Breast epithelium (tissue), 4 donors: ENCODE measurements around the gene NKX6-2. TPM values are rescaled to one million over a fixed set of nuclear protein-coding genes. Genes with fewer than 3 reads are reported as not detected.

Experiments used
- DNase-seq, 2 donors: peaks; one replicate each; pipeline ENCODE4 v3.0.0-alpha.2; 2019; ENCODE audit warnings: low spot score in 2 of 2
- H3K27ac ChIP-seq, 2 donors: fragments of 200-600 bp; sonication (generic) in 1 of 2; one replicate each; pipeline ENCODE4 v1.5.1; 2016 to 2019; ENCODE audit warnings: mild to moderate bottlenecking in 1 of 2
- H3K27me3 ChIP-seq, 2 donors: fragments of 200-600 bp; sonication (generic) in 1 of 2; one replicate each; pipeline versions ENCODE4 v1.5.1 to v1.6.0; 2017 to 2019; ENCODE audit warnings: control low read depth in 1 of 2, mild to moderate bottlenecking in 1 of 2
- H3K36me3 ChIP-seq: fragments of 200-600 bp; one replicate; pipeline ENCODE4 v1.5.1; 2019
- H3K4me1 ChIP-seq, 2 donors: fragments of 200-600 bp; sonication (generic); one replicate each; pipeline ENCODE4 v1.5.1; 2016 to 2019; ENCODE audit warnings: control low read depth in 1 of 2
- H3K4me3 ChIP-seq, 3 donors: fragments of 200-600 bp; sonication (generic); 1 replicate in 2 of 3; 2 replicates in 1 of 3; pipeline ENCODE4 v1.5.1; 2016 to 2019; ENCODE audit warnings: mild to moderate bottlenecking in 3 of 3, moderate library complexity in 2 of 3
- H3K9me3 ChIP-seq, 2 donors: fragments of 200-600 bp; sonication (generic) in 1 of 2; one replicate each; pipeline ENCODE4 v1.5.1; 2016 to 2019; ENCODE audit warnings: control low read depth in 1 of 2
- POLR2A ChIP-seq: fragments of 450-650 bp; IDR thresholded peaks from one replicate; pipeline ENCODE4 v1.6.1; 2016; ENCODE audit warnings: antibody characterized with exemption, mild to moderate bottlenecking, moderate library complexity
- POLR2AphosphoS5 ChIP-seq, 3 donors: sonication (generic); formaldehyde crosslinking; IDR thresholded peaks; one replicate each; pipeline ENCODE4 v1.6.1; 2017; ENCODE audit warnings: antibody characterized with exemption in 3 of 3
- intact Hi-C: fragments of 100-400 bp; cut with DNase I; formaldehyde crosslinking; loops from one replicate; pipeline ENCODE4 v1.15.1; 2023; ENCODE audit warnings: low total_unique reads
- total RNA-seq, 3 donors: library from RNA; depleted of rRNA; stranded (reverse); fragments of >200 nt; gene quantifications; one replicate each; pipeline ENCODE4 v1.1.0, GENCODE V29; 2016
- TF ChIP-seq, protein P1 (sequence below), 3 donors: fragments of 450-650 bp; IDR thresholded peaks; one replicate each; pipeline ENCODE4 v1.5.1; 2016 to 2017; ENCODE audit warnings: antibody characterized with exemption in 3 of 3, mild to moderate bottlenecking in 3 of 3, moderate library complexity in 3 of 3

The NKX6-2 gene
- total RNA-seq, 3 donors from 2014 or later: not detected

DNA sequence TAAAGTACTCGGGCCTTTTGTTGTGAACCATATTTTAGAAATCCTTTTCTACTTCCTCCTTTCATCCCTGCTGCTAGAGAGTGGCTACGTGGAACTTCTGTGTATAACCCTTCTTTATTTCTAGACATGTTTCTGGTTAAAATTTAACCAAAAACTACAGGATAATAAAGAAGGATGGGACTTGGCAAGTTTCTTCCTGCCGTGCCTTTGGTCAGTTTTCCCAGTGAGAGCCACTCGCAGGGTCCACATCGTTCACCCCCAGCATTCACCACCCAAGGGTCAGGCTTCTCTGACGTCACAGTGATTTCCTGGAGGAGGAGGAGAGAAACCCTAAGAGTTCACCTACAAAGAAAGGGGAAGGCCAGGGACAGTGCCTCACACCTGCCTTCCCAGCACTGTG lies 45.4 kb downstream of the NKX6-2 start:
- Histone ChIP-seq H3K4me1 (no peaks in the 10 kb centered on the region), H3K9me3 (no peaks in the 10 kb centered on the region), H3K36me3 (no peaks in the 10 kb centered on the region), H3K4me3 (no peak overlapping the region), H3K27me3 (no peaks in the 10 kb centered on the region), H3K27ac (no peak overlapping the region)
- no peak for TF ChIP-seq POLR2A
- TF ChIP-seq, protein P1, sequence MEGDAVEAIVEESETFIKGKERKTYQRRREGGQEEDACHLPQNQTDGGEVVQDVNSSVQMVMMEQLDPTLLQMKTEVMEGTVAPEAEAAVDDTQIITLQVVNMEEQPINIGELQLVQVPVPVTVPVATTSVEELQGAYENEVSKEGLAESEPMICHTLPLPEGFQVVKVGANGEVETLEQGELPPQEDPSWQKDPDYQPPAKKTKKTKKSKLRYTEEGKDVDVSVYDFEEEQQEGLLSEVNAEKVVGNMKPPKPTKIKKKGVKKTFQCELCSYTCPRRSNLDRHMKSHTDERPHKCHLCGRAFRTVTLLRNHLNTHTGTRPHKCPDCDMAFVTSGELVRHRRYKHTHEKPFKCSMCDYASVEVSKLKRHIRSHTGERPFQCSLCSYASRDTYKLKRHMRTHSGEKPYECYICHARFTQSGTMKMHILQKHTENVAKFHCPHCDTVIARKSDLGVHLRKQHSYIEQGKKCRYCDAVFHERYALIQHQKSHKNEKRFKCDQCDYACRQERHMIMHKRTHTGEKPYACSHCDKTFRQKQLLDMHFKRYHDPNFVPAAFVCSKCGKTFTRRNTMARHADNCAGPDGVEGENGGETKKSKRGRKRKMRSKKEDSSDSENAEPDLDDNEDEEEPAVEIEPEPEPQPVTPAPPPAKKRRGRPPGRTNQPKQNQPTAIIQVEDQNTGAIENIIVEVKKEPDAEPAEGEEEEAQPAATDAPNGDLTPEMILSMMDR (IDR thresholded peaks at IDR 0.05): no peak
- no peak for TF ChIP-seq POLR2AphosphoS5 (IDR thresholded peaks at IDR 0.05)
- no peak for DNase-seq
- intact Hi-C loops: no loop called here

DNA sequence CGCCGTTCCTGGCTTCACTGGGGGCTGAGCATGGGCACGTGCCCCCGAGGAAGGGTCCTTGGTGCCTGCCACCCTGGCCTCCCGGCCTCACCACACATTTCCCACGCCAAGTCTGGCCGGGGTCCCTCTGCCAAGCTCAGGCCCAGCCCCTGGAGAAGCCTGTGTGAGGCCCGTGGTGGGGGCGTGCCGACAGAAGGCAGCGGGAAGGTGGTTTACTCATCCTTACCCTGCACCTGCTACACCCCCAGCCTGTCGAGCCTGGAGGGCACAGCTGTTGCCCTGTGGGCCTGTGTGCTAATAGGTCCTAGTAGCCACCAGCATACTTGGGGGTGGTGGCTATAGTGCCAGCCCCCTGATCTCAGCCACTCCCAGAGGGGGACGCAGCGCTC lies 46.7 kb downstream of the NKX6-2 start:
- no peaks in the 10 kb centered on the region for H3K36me3 ChIP-seq
- H3K4me3 ChIP-seq: no peak overlapping the region
- DNase-seq: no peak
- no peak overlapping the region for H3K27ac ChIP-seq
- H3K4me1 ChIP-seq: no peaks in the 10 kb centered on the region
- intact Hi-C loops: no loop called here
- TF ChIP-seq POLR2A (no peak), POLR2AphosphoS5 (IDR thresholded peaks at IDR 0.05) (no peak)
- TF ChIP-seq, protein P1 (IDR thresholded peaks at IDR 0.05): no peak
- no peaks in the 10 kb centered on the region for H3K27me3 ChIP-seq
- H3K9me3 ChIP-seq: no peaks in the 10 kb centered on the region

DNA sequence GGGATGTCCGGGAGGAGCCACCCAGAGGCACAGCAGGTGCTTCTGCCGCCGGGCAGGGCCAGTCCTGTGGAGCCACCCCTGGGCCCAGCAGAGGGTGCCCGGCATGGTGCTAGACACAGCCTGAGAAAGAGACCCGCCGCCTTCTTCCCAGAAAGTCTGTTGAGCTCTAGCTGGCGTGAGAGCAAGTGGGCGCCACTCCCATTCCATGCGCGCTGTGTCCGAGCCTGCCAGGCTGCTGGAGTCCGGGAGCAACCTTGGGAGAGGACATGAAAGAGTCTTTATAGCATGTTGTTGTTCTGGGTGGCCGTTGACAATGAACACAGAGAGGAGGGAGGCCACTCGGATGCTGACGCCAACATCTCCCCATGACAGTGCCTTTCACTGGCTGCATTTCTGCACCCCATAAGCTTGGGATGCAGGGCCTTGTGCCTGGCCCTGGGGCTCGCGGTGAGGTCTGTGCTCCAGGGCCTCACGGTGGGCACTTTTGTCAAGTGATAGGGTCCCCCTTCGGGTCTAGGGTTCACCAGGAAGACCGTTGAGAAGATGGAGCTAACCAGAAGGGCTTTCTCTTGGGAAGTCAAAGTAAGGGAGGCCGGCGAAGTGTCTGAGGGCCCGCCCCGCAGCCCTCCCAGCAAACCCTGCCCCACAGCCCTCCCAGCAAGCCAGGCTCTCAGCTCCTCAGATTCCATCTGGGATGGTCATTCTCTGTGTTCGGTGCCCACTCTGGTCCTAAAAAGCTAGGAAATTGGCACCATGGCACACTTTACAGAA lies 47.3 kb downstream of the NKX6-2 start:
- intact Hi-C loops: no loop called here
- Histone ChIP-seq H3K9me3 (no peaks in the 10 kb centered on the region), H3K4me1 (no peaks in the 10 kb centered on the region), H3K36me3 (no peaks in the 10 kb centered on the region), H3K4me3 (no peak overlapping the region), H3K27ac (no peak overlapping the region), H3K27me3 (no peaks in the 10 kb centered on the region)
- TF ChIP-seq, protein P1 (IDR thresholded peaks at IDR 0.05): no peak
- no peak for TF ChIP-seq POLR2A
- TF ChIP-seq POLR2AphosphoS5 (IDR thresholded peaks at IDR 0.05): no peak
- no peak for DNase-seq

DNA sequence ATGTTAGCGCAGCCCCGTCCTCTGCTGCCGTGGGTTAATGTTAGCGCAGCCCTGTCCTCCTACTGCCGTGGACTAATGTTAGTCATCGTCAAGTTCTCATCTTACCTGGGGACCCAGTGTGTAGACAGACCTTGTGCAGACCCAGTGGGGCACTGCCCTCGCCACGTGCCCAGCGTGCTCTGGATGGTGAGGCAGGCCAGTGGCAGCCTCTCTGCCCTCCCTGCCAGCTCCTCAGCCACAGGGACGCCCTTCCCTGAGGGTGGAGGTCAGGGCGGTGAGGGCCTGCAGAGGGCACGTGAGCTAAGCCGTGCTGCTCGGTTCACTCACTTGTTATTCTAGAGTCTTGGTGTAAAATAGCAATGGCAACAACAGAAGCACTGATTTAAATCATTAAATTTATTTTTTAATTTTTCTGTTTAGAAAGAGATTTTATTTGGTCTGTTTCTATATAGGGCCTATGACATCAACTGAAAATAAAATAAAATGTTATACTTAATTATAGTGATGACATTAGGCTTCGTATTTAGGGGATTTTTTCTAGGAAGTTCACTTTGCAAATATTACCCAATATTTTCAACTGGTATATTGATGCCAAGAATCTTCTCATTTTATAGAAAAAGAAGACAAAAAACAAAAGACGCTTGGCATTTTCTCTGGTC lies 48.4 kb downstream of the NKX6-2 start:
- DNase-seq: no peak
- Histone ChIP-seq H3K4me3 (no peak overlapping the region), H3K9me3 (no peaks in the 10 kb centered on the region), H3K27ac (no peak overlapping the region), H3K36me3 (no peaks in the 10 kb centered on the region), H3K27me3 (no peaks in the 10 kb centered on the region), H3K4me1 (no peaks in the 10 kb centered on the region)
- TF ChIP-seq POLR2AphosphoS5 (IDR thresholded peaks at IDR 0.05) (no peak), POLR2A (no peak)
- TF ChIP-seq, protein P1 (IDR thresholded peaks at IDR 0.05): no peak
- intact Hi-C loops: no loop called here

DNA sequence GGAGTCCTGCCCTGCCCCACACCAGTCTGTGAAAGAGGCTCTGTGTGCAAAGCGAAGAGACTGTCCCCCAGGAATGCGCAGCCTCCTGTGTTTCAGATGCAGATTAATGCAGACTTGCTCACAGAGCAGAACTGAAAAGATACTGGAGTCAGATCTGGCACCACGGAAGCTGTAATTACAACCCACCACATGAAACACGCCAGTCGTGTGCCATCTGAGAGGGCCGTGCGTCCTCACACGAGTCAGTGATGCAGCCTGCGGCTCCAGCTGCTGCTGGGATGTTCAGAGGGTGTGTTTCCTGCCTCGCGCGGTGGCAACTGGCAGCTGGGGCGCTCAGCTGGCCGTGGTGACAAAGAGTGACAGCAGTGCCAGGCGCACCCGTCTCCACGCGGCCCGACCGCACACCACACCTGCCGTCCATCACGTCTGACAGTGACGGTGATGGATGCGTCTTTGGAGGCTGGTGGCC lies 50.0 kb downstream of the NKX6-2 start:
- no peaks in the 10 kb centered on the region for H3K36me3 ChIP-seq
- intact Hi-C loops: no loop called here

More for the DNA sequence above, 50.0 kb downstream of the NKX6-2 start:
- TF ChIP-seq POLR2A (no peak), POLR2AphosphoS5 (IDR thresholded peaks at IDR 0.05) (no peak)
- TF ChIP-seq, protein P1 (IDR thresholded peaks at IDR 0.05): no peak
- H3K27me3 ChIP-seq: no peaks in the 10 kb centered on the region
- H3K9me3 ChIP-seq: no peaks in the 10 kb centered on the region
- no peaks in the 10 kb centered on the region for H3K4me1 ChIP-seq
- no peak overlapping the region for H3K4me3 ChIP-seq
- DNase-seq: no peak
- no peak overlapping the region for H3K27ac ChIP-seq
